ENCODE measurements around the gene HSD3B7.

The HSD3B7 gene

GRCh38 chr16:30998852-30999761, 14.1 kb downstream of the HSD3B7 start:
- Histone ChIP-seq H3K27ac (ENCODE audit: extremely low read depth, low read depth, low read length) (no peak overlapping the region), H3K9me3 (ENCODE audit: control insufficient read depth, insufficient read depth, low read depth, low read length) (no peaks in the 10 kb centered on the region), H3K36me3 (ENCODE audit: control insufficient read depth in 2 of 2, insufficient read depth in 1 of 2, low read length in 2 of 2) (no peaks in the 10 kb centered on the region), H3K4me3 (ENCODE audit: low read depth, low read length) (no peak overlapping the region), H3K4me1 (ENCODE audit: control insufficient read depth, insufficient read depth, low read length) (peaks cover 5% of the 10 kb centered on the region)
- TF ChIP-seq ZBTB20 (tag by site-specific recombination; IDR thresholded peaks at IDR 0.05) (peak; percentile 80), ZNF692 (tag by site-specific recombination; IDR thresholded peaks at IDR 0.05) (peak; percentile 86), ZNF518A (tag by site-specific recombination; conservative IDR thresholded peaks at IDR 0.05; ENCODE audit: low read depth) (no peak), ZNF501 (tag by site-specific recombination; IDR thresholded peaks at IDR 0.05) (no peak), SP7 (tag by site-specific recombination; IDR thresholded peaks at IDR 0.05) (peak; percentile 89), ZFP69B (tag by site-specific recombination; IDR thresholded peaks at IDR 0.05) (peak; percentile 50; the same call in 1 of the 2 replicates), ZIC2 (tag by site-specific recombination; IDR thresholded peaks at IDR 0.05) (peak; percentile 73), ZBTB17 (tag by site-specific recombination; IDR thresholded peaks at IDR 0.05) (peak; percentile 56), AEBP2 (tag by site-specific recombination; IDR thresholded peaks at IDR 0.05; ENCODE audit: borderline replicate concordance) (no peak)
- ChIA-PET POLR2A (interaction anchor here (0.5 to 2.7 kb wide), 9 partner anchors 14 to 1145 kb away, joined by 3 to 6 read pairs (median 3); partner anchors contain the start of genes HSD3B7, ZNF646 and ZNF668), CTCF (interaction anchor here (0.6 to 2.3 kb wide), 6 partner anchors 10 to 143 kb away, joined by 3 to 19 read pairs (median 4); partner anchors contain the start of gene HSD3B7)

GRCh38 chr16:31000671-31001382, 15.8 kb downstream of the HSD3B7 start:
- POLR2A ChIA-PET = interaction anchor here (0.5 to 2.7 kb wide), 2 partner anchors 52 to 180 kb away, joined by 3 to 6 read pairs; no protein-coding TSS in a partner anchor

More at GRCh38 chr16:31000671-31001382, 15.8 kb downstream of the HSD3B7 start:
- H3K27ac ChIP-seq (ENCODE audit: extremely low read depth, low read depth, low read length) = no peak overlapping the region
- H3K4me1 ChIP-seq (ENCODE audit: control insufficient read depth, insufficient read depth, low read length) = peaks cover 5% of the 10 kb centered on the region
- CTCF ChIA-PET = interaction anchor here (0.5 to 0.8 kb wide), 3 partner anchors 16 to 106 kb away, joined by 3 to 7 read pairs (median 4); partner anchors contain the start of gene HSD3B7
- no peaks in the 10 kb centered on the region for H3K9me3 ChIP-seq (ENCODE audit: control insufficient read depth, insufficient read depth, low read depth, low read length)
- H3K4me3 ChIP-seq (ENCODE audit: low read depth, low read length) = no peak overlapping the region
- no peaks in the 10 kb centered on the region for H3K36me3 ChIP-seq (ENCODE audit: control insufficient read depth in 2 of 2, insufficient read depth in 1 of 2, low read length in 2 of 2)
- no peak for TF ChIP-seq ZNF114 (tag by site-specific recombination; IDR thresholded peaks at IDR 0.05)
- no peak for TF ChIP-seq TRIM28 (IDR thresholded peaks at IDR 0.05; ENCODE audit: borderline replicate concordance, low read length)
- TF ChIP-seq ZNF639 (tag by site-specific recombination; IDR thresholded peaks at IDR 0.05) = no peak
- no peak for TF ChIP-seq ZNF211 (tag by site-specific recombination; IDR thresholded peaks at IDR 0.05; ENCODE audit: low read depth)
- TF ChIP-seq ELK4 (IDR thresholded peaks at IDR 0.05; ENCODE audit: borderline replicate concordance, low read depth, low read length) = no peak
- no peak for TF ChIP-seq ZNF202 (tag by site-specific recombination; IDR thresholded peaks at IDR 0.05; ENCODE audit: borderline replicate concordance)
- TF ChIP-seq ZBTB6 (tag by site-specific recombination; IDR thresholded peaks at IDR 0.05) = no peak
- no peak for TF ChIP-seq ZSCAN5A (tag by site-specific recombination; IDR thresholded peaks at IDR 0.05)
